Myocyte (in vitro differentiated cells): ENCODE measurements around the gene C4orf50. TPM values are rescaled to one million over a fixed set of nuclear protein-coding genes. Genes with fewer than 3 reads are reported as not detected.

Source experiments
- DNase-seq: peaks from one replicate; pipeline ENCODE4 v3.0.0-alpha.2; 2012; ENCODE audit warnings: low read depth
- total RNA-seq: library from RNA; depleted of rRNA; stranded (reverse); fragments of >200 nt; gene quantifications from 2 replicates; pipeline ENCODE4 v1.2.3, GENCODE V29; 2014

C4orf50 gene
- total RNA-seq, 1 donor from 2014 or later: 0.05 TPM

DNA sequence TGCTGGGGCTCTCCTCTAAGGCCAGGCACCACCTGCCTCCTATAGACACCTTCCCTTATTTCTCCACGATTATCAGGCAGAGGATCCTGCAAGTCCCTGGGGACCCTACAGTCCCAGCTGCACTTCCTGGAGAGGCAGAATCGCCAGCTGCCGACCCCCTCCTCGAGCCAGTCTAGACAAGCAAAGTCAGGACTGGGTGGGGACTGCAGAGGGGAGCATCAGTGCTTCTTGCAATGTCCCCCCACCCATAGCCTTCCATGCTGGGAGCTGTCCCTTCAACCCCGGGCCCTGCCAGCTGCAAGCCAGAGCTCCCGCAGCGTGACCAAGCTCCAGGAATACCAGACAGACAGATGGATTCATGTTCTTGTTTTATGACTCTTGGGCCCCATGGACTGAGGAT, 124.0 kb downstream of the C4orf50 start:
- DNase-seq: peak; percentile 32

DNA sequence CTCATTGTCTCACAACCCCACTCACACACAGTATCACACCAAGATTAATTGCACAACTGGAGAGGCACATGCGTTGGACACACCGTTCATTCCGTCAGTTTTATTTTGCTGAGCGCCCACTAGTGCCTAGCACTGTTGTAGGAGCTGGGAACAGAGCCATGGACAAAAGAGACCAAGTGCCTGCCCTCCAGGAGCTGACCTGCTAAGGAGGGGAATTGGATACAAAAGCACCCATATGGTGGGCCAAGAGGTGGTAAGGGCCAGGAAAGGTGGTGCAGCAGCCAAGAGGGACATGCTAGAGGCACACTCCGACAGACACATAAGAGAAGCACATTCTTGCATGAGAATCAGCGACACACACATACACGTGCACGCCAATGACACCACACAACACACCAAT, 124.6 kb downstream of the C4orf50 start:
- no peak for DNase-seq

DNA sequence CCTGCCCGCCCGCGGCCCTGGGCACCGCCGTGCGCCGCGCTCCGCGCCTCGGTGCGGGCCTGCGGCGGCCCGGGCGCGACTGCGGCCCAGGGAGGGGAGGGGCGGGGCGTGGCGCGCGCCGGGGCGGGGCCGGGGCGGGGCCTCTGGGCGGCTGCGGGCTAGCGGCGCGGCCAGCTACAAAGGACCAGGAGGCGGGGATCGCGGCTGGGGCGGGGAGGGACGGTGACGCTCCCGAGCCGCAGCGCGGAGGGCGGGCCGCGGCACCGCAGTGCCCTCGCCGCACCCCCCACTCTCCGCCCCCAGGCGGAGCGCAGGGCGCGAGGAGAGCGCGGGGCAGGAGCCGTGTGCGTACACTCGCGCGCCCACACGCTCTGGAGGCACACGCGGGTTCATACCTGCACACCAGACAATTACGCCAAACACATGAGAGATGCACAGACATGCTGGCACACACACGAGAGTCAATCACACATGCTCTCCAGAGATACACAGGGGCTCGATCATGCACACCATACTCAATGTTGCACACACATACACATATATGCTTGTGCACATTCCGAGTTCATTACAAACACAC, 125.1 kb downstream of the C4orf50 start, which contains the start of gene CRMP1:
CRMP1 (minus strand) TSS at position 83 of the 577 bp plus-strand sequence. CDS start 117 bp downstream, outside the sequence.
- no peak for DNase-seq

DNA sequence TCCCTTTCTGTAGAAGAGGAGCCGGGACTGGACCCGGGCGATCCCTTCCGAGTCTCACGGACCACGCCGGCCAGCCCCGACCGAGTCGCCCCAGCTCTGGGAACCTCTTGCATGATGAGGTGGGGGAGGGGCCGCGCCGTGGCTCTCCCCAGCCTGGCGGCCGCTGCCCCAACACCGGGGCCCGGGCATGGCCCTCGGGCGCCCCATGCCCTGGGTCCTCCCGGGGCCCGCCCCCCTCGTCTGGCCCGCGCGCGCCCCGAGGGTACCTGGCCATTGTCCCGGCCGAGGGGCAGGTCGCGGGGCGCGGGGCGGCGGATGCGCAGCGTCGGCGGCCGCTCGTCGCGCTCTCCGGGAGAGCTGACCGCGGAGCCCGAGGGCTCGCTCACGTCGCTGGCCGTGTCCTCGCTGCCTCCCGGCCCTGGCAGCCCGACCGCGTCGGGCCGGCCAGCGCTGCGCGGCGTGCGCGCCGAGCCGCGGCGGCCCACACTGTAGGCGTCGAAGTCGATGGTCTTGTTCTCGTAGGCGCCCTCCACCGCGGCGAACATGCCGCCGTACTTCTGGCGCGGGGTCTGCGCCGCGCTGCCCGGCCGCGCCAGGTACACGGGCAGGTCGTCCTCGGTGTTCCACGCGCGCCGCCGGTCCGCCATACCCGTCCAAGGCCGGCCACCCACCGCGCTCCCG, 125.8 kb downstream of the C4orf50 start:
- DNase-seq: no peak

DNA sequence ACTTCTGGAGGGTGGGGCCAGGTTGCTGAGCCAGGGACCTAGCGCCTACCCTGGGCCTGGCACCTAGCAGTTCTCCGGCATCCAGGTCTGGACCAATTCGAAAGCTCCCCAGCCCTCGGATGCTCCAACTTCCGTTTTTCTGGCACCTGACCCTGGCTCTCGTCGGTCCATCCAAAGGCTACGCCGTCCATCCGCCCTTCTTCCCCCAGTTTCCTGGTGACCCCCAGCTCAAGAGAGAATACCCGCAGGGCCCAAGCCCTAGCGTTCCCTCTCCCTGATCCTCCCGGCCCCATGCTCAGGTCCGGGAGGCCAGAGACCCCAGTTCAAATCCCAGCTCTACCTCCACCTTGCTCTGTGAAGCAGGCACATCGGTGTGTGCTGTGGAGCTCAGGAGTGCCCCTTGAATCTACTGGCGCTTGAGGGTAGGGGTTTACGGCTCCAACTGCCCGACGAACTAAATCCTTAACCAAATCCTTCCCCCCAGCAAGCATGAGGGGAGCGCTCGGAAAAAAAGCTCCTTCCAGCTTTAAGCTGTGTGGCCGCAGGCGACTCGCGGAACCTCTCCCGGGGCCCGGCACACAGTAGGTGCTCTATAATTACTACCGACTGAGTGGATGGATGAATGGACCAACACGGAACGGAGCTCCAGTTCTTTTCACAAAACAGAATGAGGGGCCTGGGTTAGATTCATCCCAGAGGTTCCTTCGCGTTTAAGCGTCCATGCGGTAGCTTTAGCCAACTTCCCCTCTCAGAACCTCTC, 126.5 kb downstream of the C4orf50 start:
- no peak for DNase-seq

DNA sequence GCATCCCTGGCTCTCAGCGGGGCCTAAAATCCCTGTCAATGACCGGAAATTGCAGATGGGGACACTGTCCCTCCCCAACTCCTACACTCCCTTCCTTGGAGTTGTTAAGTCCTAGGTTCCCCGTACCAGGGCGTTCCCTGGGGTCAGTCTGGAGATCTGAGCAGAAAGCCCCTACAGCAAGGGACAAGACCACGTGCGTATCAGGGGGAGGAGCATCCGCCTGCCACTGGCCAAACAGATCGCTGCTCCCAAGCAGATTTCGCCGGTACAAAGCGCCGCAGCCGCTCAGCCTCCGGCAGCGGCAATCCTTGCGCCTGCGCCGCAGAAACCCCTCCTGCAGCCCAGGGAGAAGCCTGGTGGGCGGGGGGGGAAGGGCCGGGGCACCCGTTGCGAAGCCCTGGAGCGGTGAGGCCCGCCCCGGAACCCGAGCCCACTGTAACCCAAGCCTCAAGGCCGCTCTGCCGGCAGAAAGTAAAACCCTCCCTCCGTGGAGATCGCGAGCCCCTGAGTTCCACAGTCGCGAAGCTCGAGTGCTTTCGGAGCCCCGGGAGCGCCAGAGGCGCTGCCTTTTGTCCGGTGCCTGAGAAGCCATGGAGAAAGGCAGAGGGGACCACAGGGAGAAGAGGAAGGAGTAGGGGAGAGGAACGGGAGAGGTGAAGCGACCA, 128.0 kb downstream of the C4orf50 start:
- DNase-seq: peak; percentile 41

DNA sequence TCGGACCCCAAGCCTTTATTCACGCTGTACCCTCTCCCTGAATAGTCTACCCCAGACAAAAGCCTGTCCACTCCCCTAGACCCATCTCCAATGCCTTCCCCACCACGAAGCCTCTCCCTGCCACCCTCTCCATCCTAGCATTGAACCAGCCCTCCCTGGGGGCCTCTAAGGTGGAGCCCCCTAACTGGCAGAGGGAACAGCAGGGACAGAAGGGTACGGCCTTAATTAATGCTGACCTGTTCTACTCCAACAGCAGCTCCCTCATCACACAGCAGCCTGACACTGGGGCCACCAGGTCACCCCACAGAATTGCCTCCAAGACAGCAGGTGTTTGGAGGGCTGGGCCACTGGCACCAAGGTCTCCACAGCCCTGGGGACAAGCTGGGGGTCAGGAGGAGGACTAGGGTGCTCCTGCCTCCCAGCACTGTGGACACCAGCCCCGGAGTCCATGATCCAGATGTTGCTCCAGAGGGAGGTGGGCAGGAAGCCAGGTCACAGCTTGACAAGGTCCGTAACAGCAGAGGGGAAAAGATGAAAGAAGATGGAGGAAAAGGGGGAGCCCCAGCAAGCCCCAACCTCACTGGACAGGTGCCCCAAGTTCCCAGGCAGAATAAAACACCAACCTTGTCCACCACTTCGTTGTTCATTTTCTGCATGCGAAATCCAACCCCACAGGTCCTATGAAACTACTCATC, 129.1 kb downstream of the C4orf50 start:
- DNase-seq: no peak

DNA sequence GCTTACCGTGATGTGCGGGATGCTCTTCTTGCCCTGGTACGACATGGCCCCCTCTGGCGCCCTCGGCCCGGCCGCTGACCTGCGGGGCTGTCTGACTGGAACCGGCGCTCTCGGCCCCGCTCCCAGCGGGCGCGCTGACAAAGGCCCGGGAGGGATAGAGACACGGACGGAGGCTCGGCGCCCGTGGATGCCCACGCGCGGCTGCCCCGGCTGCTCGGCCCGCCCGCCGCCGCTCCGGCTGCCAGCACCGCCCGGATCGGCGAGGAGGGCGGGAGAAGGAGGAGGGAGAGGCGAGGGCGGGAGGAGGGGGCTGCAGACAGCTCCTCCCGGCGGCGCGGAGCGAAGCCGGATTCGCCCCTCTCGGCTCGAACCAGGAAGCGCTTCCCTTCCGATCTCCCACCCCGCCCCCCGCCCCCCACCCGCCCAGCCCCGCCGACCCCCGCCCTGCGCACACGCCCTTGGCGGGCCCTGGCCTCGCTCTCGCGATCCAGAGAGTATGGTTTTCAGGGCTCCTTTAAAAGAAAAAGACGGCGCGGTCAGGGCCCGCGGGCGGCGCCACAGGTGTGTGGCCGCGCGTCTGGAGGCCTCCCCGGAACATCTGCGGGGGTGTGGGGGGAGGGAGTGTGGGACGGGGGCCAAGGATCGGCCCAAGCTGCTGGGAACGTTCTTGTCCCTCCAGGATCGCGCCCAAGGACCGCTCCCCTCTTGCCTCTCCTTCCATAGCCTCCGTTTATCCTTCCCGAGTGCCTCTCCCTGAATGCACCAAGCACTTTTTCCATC, 129.8 kb downstream of the C4orf50 start:
- DNase-seq: peak; percentile 26

DNA sequence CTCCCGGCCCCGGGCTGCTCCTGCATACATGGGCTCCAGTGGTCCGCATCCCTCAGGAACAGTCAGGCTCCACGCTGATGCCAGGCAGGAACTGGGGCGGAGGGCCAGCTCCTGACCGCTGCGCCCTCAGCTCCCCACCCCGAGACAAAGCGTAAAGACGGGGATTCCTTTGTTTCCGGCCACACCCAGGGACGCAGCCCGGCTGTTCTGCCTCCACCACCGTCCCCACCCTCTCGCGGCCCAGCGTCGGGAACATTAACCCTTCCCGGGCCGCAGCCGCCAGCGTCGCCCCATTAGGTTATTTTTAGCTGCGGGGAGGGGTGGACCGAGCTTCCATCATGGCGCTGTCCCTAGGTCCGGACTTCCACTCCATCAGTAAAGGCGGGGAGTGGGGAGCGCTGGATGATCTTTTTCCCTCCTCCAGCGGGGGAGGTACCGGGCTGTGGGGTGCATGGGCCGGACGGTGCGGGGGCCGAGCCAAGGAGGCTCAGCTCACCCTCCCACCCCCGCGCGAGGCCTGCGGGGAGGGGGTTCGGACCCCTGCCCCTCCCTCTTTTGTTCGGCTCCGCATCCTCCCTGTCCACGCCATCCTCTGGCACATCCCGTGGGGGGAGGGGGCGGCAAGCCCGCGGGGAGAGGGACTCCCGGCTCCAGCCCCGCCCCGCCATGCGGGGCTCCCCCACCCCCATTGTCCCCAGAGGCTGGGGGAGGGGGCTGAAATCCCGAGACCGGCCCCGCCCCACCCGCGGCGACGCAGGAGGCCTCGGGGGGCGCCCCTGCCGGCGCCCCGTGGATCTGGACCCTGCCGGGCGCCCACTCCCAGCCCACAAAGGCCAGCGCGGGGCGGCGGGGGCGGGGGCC, 130.6 kb downstream of the C4orf50 start:
- peak; percentile 76 for DNase-seq

DNA sequence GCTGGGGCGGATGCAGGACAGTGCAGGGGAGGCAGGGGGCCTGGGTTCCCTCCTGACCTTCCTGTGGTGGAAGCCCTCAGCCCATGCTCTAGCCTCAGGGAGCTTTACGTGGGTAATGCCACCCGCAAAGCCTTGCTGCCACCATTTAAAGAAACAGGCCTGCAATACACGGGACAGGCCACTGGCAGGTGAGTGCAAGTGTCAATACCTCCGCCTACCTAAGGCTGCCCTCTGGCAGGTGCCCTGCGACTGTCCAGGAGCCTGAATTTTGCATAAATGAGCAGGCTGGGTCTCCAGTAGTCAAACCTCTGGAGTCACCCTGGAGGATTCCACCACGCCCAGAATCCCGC, 131.2 kb downstream of the C4orf50 start:
- DNase-seq: no peak

DNA sequence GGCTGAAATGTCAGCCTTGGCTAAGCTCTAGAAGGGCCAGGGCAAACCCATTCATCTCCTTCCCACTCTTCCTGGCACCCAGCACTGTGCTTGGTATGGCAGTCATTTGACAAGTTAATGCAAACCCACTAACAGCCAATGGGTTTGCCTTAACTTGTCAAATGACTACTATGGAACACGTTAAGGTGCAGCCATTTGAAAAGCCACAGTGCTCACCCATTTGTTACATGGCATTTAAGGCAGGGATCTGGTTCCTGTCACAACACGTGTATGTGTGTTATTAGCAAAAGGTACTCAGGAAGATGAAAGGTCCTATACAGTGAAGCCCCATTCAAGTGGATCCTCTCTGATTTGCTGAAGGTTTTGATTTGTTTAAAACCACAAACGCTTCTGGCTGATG, 132.5 kb downstream of the C4orf50 start:
- no peak for DNase-seq

DNA sequence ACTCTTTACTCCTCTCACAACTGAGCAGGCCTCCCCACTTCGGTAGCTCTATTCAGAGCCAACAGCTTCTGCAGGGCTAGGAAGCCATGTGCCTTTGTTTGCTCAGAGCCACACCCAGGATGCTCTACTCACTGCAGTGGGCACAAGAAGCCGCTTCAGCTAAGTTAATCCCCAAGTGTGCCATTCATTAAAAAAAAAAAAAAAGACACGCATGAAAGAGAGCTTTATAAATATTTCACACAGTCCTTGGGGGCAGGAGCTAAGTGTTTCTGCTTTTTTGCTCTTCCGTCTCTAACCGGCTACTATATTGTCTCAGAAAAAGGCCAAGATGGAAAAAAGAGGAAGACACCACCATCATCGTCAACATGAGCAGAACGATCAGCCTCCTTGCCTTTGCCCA, 133.4 kb downstream of the C4orf50 start:
- DNase-seq: no peak

DNA sequence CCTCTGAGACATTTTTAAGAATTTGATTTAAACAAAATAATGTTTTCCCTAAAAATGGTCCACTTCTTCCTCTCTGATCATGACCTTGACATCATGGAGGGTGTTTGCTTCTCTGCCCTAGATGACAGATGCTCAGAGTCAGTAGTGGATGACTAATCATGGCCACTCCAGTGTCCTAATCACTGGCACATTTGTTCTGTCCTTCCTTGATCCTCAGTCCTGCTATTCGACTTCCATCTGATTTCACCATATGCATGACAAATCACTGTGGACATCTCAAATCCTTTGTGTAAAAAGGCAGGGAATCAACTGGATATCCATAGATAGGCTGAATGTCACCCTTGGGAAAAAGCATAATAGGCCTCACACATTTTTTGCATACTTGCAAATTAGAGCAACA, 134.3 kb downstream of the C4orf50 start:
- peak; percentile 35 for DNase-seq

DNA sequence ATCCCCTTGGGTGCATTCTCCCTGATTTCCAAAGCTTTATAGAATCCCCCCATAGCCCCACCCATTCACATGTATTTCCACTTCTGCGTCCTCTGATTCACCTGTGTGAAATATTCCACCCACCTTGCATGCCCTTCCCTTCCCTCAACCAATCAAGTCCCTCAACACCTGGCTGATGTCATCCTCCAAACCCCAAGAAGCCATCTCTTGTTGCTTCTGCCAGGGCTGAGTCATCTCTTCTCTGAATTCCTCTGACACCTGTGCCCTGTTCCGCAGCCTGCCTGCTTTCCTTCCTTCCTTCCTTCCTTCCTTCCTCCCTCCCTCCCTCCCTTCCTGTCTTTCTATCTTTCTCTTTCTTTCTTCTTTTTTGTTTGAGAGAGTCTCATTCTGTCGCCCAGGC, 135.3 kb downstream of the C4orf50 start:
- DNase-seq: no peak

DNA sequence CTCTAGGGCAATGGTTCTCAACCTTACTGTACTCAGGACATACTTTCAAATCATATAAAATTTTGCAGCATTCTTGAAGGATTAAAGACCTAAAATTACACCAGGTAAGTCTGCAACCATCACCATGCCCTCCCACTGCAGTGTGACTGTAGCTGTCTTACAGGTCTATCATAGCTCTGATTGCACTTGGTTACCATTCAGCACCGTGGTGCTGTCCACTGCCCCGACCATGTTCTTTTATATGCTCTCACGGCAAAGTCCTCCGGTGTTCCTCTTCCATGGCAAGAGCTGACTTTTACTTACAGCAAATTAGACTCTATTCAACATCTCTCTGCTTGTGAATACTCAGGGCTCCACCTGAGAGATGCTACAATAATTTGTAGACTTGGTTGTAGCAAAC, 136.9 kb downstream of the C4orf50 start:
- peak; percentile 35 for DNase-seq

DNA sequence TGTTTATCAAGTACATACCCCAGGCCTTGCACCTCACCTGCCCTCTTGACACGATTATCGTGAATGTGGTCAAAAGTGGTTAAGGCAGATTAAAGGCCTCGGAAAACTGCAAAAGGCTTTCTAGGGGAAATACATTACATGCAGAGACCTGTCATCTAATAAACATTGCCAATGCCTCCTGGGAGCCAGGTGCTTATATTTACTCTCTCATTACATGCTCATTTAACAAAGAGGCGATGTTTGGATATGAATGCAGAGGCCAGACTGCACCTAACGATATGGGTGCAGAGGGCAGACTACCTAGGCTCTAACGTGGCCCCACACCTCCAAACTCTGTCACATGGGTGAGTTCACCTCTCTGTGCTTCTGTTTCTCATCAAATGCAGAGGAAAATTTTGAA, 139.9 kb downstream of the C4orf50 start:
- no peak for DNase-seq

DNA sequence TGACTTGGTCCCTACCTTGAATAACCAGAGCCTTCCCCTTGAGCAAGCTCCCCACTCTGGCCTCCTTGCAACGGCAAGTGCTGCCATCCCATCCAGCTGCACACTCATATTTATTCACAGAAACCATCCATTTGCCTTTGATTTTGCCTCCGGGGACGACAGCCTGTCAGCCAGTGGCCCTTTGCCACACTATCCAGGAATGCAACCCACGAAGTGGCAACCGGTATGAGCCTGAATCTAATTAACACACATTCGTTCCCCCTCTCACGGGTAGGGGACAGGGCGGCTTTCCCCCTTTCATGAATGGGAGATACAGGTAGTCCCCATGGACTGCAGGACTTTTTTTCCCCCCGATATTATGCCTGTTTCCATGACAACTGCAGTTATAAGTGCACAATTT, 140.8 kb downstream of the C4orf50 start:
- no peak for DNase-seq

DNA sequence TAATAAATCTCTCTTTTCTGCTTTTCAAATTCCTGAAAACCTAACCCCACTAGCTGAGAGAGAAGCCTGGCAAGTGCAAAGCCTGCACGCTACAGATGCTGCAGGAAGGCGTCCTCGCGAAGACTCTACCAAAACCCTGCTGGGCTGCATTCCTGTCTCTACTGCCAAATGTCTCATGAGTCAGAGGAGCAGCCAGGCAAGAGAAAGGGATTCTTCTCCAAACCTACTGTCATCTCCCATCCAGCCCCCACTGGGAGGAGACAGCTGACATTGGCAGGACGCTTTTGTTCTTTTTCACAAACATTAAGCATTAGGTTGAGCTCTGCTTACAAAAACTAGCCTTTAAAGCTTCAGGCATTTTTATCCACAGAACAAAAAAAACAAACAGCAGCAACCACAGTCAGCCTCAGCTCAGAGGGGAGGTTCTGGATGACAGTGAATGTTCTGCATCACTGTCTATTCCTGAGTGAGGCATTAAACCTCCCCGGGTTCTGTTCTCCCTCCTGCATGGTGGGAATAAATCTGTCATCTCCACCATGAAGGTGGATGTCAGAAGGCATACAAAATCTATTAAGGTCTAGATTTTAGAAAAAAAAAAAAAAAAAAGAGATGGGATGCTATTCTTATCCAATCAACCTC, 143.3 kb downstream of the C4orf50 start:
- DNase-seq: peak; percentile 84

DNA sequence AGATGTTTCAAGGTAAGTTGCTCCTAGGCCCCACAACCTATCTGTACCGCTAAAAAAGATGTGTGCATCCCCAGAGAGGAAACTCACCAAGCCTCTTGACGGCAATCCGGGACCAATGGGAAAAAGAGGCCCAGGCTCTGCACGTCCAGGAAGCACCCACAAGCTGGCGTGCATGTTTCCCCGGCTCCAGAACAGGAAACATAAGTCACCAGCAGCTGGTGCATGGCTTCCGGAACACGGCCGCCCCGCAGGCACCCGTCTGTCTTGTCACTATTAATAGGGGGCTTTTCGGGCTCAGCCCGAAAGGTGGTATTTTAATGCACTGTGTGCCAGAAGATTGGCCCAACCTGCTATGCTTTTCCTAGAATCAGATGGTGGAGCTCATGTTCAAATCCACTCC, 147.5 kb downstream of the C4orf50 start:
- DNase-seq: peak; percentile 20
